HAP-1 (cell line): ENCODE data around the gene METTL27.
A peak's percentile ranks its signal among the peaks of the same experiment; 100 is the strongest.
"Not testable (repeated sequence)": the region's sequence is repeated elsewhere in the genome, so short reads cannot be mapped to it uniquely, and the experiment has no call there.

Experiments
- DNase-seq, 2 experiments: peaks; one replicate each; pipeline ENCODE4 v3.0.0-alpha.2; 2016 to 2020; ENCODE audit warnings: low spot score in 2 of 2
- H3K27me3 ChIP-seq: fragments of 250-450 bp; sonication (Bioruptor Pico); 2 replicates; pipeline ENCODE4 v1.5.1; 2020; ENCODE audit warnings: low read depth, mild to moderate bottlenecking, moderate library complexity
- H3K36me3 ChIP-seq: fragments of 250-450 bp; sonication (Bioruptor Pico); replicated peaks from 2 replicates; pipeline ENCODE4 v1.5.1; 2020; ENCODE audit warnings: mild to moderate bottlenecking
- H3K4me1 ChIP-seq: fragments of 250-450 bp; sonication (Bioruptor Pico); 2 replicates; pipeline ENCODE4 v1.5.1; 2020; ENCODE audit warnings: mild to moderate bottlenecking
- H3K4me3 ChIP-seq: fragments of 250-450 bp; sonication (Bioruptor Pico); 2 replicates; pipeline ENCODE4 v1.5.1; 2020; ENCODE audit warnings: mild to moderate bottlenecking, moderate library complexity
- H3K9me3 ChIP-seq: fragments of 250-450 bp; sonication (Bioruptor Pico); 2 replicates; pipeline ENCODE4 v1.5.1; 2020; ENCODE audit warnings: mild to moderate bottlenecking, moderate library complexity
- in situ Hi-C: fragments of 300-500 bp; cut with MboI; formaldehyde crosslinking; loops from 3 replicates; pipeline ENCODE4 v1.14.3; 2020; ENCODE audit warnings: low sequenced_read_pairs, inconsistent platforms, mixed read lengths

METTL27 gene

GRCh38 chr7:73858807-73859206 lies 16.5 kb upstream of the METTL27 start:
- Histone ChIP-seq H3K9me3 (no peaks in the 10 kb centered on the region), H3K4me3 (no peak overlapping the region), H3K36me3 (no peaks in the 10 kb centered on the region), H3K27me3 (peaks cover 2% of the 10 kb centered on the region; the same call in 1 of the 2 replicates), H3K4me1 (no peaks in the 10 kb centered on the region)
- no peak for DNase-seq
- in situ Hi-C loops, result loop anchor here (5.0 kb wide), 1 partner anchor 252 kb away; no protein-coding TSS in a partner anchor

DNA sequence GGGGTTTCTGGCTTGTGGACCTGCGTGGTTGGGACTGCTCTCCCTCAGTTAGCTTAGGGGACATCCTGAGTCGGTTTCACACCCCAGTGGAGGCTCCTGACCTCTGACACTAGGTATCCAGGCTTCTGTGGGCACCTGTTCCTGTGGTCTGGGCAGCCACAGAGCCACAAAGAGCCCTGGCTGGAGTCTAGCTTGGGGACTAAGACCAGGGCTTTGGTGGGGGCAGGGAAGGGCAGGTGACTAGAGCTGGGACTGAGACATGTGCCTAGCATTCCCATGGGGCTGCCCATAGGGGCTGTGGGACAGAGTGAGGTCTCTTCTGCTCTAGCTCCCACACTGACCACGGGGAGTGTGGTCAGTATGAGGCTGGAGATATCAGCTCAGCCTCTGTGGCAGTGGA lies 14.6 kb upstream of the METTL27 start:
- Histone ChIP-seq H3K4me3 (no peak overlapping the region), H3K4me1 (no peaks in the 10 kb centered on the region), H3K9me3 (no peaks in the 10 kb centered on the region), H3K27me3 (peaks cover 2% of the 10 kb centered on the region; the same call in 1 of the 2 replicates), H3K36me3 (no peaks in the 10 kb centered on the region)
- no peak for DNase-seq
- in situ Hi-C loops, result loop anchor here (5.0 kb wide), 1 partner anchor 250 kb away; no protein-coding TSS in a partner anchor

GRCh38 chr7:73852500-73852899 lies 10.2 kb upstream of the METTL27 start:
- Histone ChIP-seq H3K9me3 (no peaks in the 10 kb centered on the region), H3K4me1 (no peaks in the 10 kb centered on the region), H3K27me3 (peaks cover 2% of the 10 kb centered on the region; the same call in 1 of the 2 replicates), H3K4me3 (no peak overlapping the region), H3K36me3 (no peaks in the 10 kb centered on the region)
- DNase-seq, result no peak
- in situ Hi-C loops, result no loop called here

DNA sequence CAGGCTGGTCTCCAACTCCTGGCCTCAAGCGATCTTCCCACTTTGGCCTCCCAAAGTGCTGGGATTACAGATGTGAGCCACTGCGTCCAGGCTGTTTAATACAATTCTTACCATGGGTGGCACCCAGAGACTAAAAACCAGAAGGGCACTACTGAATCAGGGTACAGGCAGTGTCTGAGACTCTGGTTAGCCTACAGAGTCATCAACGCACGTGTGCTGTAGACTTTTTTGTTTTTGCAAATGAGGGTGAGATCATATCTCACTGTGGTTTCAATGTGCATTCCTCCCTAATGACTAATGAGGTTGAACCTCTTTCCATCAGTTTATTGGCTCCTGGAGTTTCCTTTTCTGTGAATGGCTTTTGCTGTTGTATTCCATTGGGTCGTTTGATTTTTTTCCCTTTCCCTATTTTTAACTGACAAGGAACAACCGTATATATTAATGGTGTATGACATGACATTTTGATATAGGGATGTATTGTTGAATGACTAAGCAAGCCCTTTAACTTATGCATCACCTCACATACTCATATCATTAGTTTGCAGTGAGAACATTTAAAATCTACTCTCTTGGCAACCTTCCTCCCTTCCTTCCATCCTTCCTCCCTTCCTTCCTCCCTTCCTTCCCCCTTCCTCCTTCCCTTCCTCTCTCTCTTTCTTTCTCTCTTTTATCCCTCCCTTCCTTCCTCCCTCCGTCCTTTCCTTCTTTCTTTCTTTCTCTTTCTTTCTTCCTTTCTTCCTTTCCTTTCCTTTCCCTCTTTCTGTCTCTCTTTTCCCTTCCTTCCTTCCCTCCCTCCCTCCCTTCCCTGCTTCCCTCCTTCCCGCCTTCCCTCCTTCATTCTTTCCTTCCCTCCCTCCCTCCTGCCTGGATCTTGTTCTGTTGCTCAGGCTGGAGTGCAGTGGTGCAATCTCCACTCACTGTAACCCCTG lies 9.4 kb upstream of the METTL27 start:
- Histone ChIP-seq H3K4me1 (no peaks in the 10 kb centered on the region), H3K27me3 (peaks cover 2% of the 10 kb centered on the region; the same call in 1 of the 2 replicates), H3K9me3 (no peaks in the 10 kb centered on the region), H3K36me3 (no peaks in the 10 kb centered on the region), H3K4me3 (no peak overlapping the region)
- in situ Hi-C loops, result no loop called here
- DNase-seq, result no peak

DNA sequence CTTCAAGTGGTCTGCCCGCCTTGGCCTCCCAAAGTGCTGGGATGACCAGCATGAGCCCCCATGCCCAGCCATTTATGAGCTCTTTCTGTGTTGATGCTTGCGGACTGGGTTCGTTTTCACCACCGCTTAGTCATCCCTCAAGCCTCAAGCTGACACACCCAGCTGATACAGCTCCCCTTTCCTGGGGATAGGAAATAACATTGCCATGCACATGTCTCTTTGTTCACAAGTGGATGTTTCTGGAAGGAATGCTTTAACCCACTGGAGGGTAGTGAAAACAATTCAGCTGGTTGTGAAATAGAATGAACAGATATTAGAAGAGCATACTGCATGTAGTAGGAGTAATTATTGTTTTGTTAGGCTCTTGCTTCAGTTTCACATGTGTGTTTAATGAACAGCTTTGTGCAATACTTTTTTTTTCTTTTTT lies 8.5 kb upstream of the METTL27 start:
- no peak overlapping the region for H3K4me3 ChIP-seq
- H3K27me3 ChIP-seq, result peaks cover under 1% of the 10 kb centered on the region; the same call in 1 of the 2 replicates
- in situ Hi-C loops, result no loop called here
- H3K9me3 ChIP-seq, result no peaks in the 10 kb centered on the region
- no peaks in the 10 kb centered on the region for H3K4me1 ChIP-seq
- no peaks in the 10 kb centered on the region for H3K36me3 ChIP-seq
- no peak for DNase-seq

DNA sequence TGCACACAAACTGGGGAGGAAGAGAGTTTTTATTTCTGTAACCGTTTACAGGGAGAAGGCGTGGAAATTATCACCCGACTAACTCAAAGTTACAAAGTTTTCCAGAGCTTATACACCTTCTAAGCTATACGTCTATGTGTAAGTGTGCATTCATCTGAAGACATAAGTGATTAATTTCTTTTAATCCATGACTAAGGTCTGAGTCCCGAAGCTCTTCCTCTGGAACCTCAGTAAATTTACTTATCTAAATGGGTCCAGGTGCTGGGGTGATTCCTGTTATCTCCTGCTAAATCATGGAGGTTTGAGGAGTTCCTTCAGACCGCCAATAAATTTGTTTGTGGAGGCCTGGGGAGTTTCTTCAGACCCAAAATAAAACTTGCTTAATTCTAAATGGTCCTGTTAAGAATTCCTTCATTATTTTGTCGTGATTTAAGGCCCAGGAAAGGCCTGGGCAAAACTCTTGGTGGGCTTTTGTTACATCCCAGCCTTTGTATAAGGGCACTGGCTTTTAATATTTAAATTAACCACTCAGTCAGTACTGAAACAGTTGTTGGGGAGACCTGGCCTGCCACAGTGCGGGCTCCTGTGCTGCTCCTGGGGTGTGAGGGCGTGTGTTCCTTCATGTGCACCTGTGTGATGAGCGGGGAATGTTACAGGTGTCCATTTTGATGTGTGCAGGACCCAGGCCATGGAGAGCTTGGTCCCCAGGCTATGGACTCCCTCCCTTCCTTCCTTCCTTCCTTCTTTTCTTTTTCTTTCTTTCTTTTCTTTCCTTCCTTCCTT lies 5.8 kb upstream of the METTL27 start:
- in situ Hi-C loops, result no loop called here
- Histone ChIP-seq H3K9me3 (no peaks in the 10 kb centered on the region), H3K36me3 (no peaks in the 10 kb centered on the region), H3K4me1 (no peaks in the 10 kb centered on the region), H3K27me3 (no peaks in the 10 kb centered on the region), H3K4me3 (no peak overlapping the region)
- DNase-seq, result no peak

DNA sequence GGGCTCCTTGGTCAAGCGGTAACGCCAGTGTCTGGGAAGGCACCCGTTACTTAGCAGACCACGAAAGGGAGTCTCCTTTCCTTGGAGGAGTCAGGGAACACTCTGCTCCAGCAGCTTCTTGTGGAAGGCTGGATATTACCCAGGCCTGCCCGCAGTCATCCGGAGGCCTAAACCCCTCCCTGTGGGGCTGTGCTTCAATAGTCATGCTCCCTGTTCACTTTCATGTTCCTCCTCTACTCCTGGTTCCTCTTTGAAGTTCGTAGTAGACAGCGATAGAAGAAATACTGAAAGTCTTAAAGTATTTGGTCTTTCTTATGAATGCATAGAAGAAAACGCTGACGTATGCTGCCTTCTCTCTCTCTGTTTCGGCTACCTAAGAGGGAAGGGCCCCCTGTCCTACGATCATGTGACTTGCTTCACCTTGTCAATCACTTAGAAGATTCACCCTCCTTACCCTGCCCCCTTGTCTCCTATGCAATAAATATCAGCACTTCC lies 3.4 kb upstream of the METTL27 start:
- H3K4me1 ChIP-seq, in situ Hi-C loops, H3K36me3 ChIP-seq, H3K9me3 ChIP-seq, H3K4me3 ChIP-seq, H3K27me3 ChIP-seq, DNase-seq: not testable (repeated sequence)

DNA sequence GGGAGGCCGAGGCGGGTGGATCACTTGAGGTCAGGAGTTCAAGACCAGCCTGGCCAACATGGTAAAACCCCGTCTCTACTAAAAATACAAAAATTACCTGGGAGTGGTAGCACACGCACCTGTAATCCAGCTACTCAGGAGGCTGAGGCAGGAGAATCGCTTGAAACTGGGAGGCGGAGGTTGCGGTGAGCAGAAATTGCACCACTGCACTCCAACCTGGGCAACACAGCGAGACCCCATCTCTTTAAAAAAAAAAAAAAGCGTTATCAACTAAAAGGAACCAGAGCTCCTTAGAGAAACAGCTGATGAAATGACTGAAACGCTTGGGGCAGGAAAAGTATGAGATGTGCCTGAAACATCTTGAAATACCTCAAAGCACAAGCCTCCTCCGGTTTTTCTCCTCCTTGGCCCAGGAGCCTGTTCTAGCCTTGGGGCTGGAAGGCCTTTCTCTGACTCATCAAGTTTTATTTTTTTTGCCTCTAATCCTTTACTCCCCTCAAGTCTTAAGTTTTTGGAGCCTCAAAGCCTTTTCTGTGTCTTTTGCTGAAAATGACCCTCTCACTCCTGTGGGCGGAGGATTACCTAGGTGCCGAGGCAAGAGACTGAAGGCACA lies 2.6 kb upstream of the METTL27 start:
- no peaks in the 10 kb centered on the region for H3K27me3 ChIP-seq
- no peak for DNase-seq
- in situ Hi-C loops, result no loop called here
- H3K36me3 ChIP-seq, result no peaks in the 10 kb centered on the region
- peaks cover 6% of the 10 kb centered on the region for H3K4me1 ChIP-seq
- H3K4me3 ChIP-seq, result no peak overlapping the region
- H3K9me3 ChIP-seq, result no peaks in the 10 kb centered on the region

- Histone ChIP-seq H3K36me3 (no peaks in the 10 kb centered on the region), H3K4me3 (no peak overlapping the region), H3K9me3 (no peaks in the 10 kb centered on the region), H3K4me1 (peaks cover 6% of the 10 kb centered on the region), H3K27me3 (no peaks in the 10 kb centered on the region)
- in situ Hi-C loops, result no loop called here
- DNase-seq, result no peak
These were observed 1.8 kb upstream of the METTL27 start for GRCh38 chr7:73844131-73844547.

GRCh38 chr7:73841689-73842066 lies 638 bp downstream of the METTL27 start:
- DNase-seq, result peak in 1 of 2 experiments; percentile 32
- Histone ChIP-seq H3K36me3 (no peaks in the 10 kb centered on the region), H3K9me3 (no peaks in the 10 kb centered on the region), H3K4me3 (peak overlapping the region; percentile 53), H3K27me3 (no peaks in the 10 kb centered on the region), H3K4me1 (peaks cover 6% of the 10 kb centered on the region)
- in situ Hi-C loops, result no loop called here

DNA sequence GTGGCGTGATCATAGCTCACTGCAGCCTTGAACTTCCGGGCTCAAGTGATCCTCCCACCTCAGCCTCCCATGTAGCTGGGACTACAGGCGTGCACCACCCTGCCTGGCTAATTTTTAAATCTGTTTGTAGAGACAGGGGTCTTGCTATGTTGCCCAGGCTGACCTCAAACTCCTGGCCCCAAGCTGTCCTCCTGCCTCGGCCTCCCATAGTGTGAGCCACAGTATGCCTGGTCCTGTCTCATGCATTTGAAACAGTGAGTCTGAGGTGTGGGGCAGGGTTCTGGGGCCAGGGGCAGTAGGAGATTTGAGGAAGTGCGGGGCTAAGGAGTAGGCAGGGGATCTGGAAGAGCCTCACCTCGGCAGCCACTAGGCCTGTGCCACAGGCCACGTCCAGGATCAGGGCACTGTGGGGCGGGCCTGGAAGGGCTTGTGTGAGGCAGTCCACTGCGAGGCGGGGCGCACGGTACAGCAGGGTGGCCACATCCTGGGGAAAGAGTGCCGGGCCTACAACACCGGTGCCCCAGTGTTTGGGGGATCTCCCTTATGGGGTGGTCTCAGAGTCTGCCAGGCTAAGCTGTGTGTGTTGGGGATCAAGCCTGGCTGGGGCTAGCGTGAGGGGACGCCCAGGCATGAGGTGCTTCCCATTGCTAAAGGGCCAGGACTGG lies 1.5 kb downstream of the METTL27 start:
- peaks cover 6% of the 10 kb centered on the region for H3K4me1 ChIP-seq
- H3K4me3 ChIP-seq, result no peak overlapping the region
- in situ Hi-C loops, result no loop called here
- no peaks in the 10 kb centered on the region for H3K27me3 ChIP-seq
- H3K9me3 ChIP-seq, result no peaks in the 10 kb centered on the region
- H3K36me3 ChIP-seq, result no peaks in the 10 kb centered on the region
- DNase-seq, result no peak

DNA sequence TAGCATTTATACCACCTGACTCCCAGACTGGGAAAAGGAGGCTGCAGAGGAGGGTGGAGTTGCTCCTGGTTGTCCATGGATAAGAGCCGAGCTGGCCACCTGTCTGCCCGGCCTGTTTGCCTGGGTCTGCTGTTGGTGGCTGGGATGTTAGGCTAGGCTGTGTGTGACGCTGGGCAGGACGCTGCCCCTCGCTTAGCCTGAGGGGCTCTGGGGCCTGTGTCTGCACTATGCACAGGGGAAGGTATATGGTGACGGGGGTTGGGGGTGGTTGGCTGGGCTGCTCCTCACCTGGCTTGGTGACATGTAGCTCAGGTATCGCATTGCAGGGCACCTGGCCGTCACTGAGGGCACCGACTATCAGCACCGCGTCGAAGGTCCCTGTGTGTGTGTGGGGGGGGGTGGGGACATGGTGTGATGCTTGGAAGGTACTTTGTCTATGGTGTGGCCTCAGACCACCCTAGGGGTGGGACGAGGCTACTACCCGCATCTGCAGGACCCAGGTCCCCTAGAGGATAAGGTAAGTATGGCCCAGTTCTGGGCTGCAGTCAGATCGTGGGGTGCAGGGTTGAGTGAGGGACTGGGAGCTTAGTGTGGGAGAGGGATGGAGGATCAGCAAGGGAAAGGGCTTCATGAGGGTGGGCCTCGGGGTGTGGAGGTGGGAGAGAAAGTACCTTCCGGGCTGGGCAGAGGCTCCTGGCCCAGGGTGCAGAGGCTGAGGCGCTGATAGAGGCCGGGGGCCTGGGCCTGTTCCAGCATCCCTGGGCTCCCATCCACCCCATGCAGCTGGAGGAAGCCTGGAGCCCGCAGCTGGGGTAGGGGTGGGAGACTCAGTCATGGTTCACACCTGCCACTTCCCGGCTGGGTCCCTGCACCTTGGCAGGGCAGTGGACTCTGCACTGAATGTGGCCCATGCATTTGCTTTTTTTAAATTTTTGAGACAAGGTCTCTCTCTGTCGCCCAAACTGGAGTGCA lies 2.3 kb downstream of the METTL27 start:
- no peak for DNase-seq

More for the DNA sequence above, 2.3 kb downstream of the METTL27 start:
- no peaks in the 10 kb centered on the region for H3K27me3 ChIP-seq
- in situ Hi-C loops, result no loop called here
- peaks cover 6% of the 10 kb centered on the region for H3K4me1 ChIP-seq
- H3K36me3 ChIP-seq, result no peaks in the 10 kb centered on the region
- H3K4me3 ChIP-seq, result no peak overlapping the region
- no peaks in the 10 kb centered on the region for H3K9me3 ChIP-seq
